HepG2 (cell line): ENCODE data around the gene TRIM15. TPM values are rescaled to one million over a fixed set of nuclear protein-coding genes. Genes with fewer than 3 reads are reported as not detected.

Source experiments
- CBX5 ChIP-seq: sonication (generic); formaldehyde crosslinking; IDR thresholded peaks from 2 replicates; pipeline ENCODE4 v1.4.0; 2020; ENCODE audit warnings: missing genetic modification reagents, borderline replicate concordance
- ELF1 ChIP-seq: sonication (generic); formaldehyde crosslinking; IDR thresholded peaks from 2 replicates; pipeline ENCODE4 v1.4.0; 2020; ENCODE audit warnings: missing genetic modification reagents
- GATAD1 ChIP-seq: IDR thresholded peaks from 2 replicates; pipeline ENCODE4 v1.6.1; 2016; ENCODE audit warnings: missing genetic modification reagents, missing compliant biosample characterization
- GTF2F1 ChIP-seq: fragments of 150-350 bp; IDR thresholded peaks from 2 replicates; pipeline ENCODE4 v1.6.1; 2014; ENCODE audit warnings: low read length
- GTF3A ChIP-seq: sonication (generic); formaldehyde crosslinking; conservative IDR thresholded peaks from 2 replicates; pipeline ENCODE4 v1.4.0; 2020; ENCODE audit warnings: mild to moderate bottlenecking, missing genetic modification reagents
- HNF4A ChIP-seq: sonication (generic); formaldehyde crosslinking; IDR thresholded peaks from 2 replicates; pipeline ENCODE4 v1.4.0; 2020; ENCODE audit warnings: missing genetic modification reagents
- IRF2 ChIP-seq: IDR thresholded peaks from 2 replicates; pipeline ENCODE4 v1.6.1; 2018; ENCODE audit warnings: missing genetic modification reagents, missing compliant biosample characterization
- KAT7 ChIP-seq: IDR thresholded peaks from 2 replicates; pipeline ENCODE4 v1.6.1; 2018; ENCODE audit warnings: borderline replicate concordance, missing compliant biosample characterization
- KAT8 ChIP-seq: IDR thresholded peaks from 2 replicates; pipeline ENCODE4 v1.6.1; 2016; ENCODE audit warnings: missing genetic modification reagents, missing compliant biosample characterization
- KDM2A ChIP-seq: sonication (generic); formaldehyde crosslinking; IDR thresholded peaks from 2 replicates; pipeline ENCODE4 v1.4.0; 2020; ENCODE audit warnings: low read depth, missing genetic modification reagents, borderline replicate concordance
- MAF1 ChIP-seq: sonication (generic); formaldehyde crosslinking; IDR thresholded peaks from 2 replicates; pipeline ENCODE4 v1.5.0; 2020; ENCODE audit warnings: missing genetic modification reagents, borderline replicate concordance
- MEIS2 ChIP-seq: sonication (generic); formaldehyde crosslinking; IDR thresholded peaks from 2 replicates; pipeline ENCODE4 v1.9.0; 2021; ENCODE audit warnings: mild to moderate bottlenecking, missing genetic modification reagents
- MIER3 ChIP-seq: IDR thresholded peaks from 2 replicates; pipeline ENCODE4 v1.6.1; 2016; ENCODE audit warnings: missing compliant biosample characterization, borderline replicate concordance
- POGZ ChIP-seq: sonication (generic); formaldehyde crosslinking; IDR thresholded peaks from 2 replicates; pipeline ENCODE4 v1.4.0; 2020; ENCODE audit warnings: mild to moderate bottlenecking, missing genetic modification reagents
- RFXANK ChIP-seq: IDR thresholded peaks from 2 replicates; pipeline ENCODE4 v1.6.1; 2016
- SP4 ChIP-seq: sonication (generic); formaldehyde crosslinking; IDR thresholded peaks from 2 replicates; pipeline ENCODE4 v1.8.1; 2023; ENCODE audit warnings: mild to moderate bottlenecking, missing genetic modification reagents
- STAG1 ChIP-seq: sonication (generic); formaldehyde crosslinking; IDR thresholded peaks from 2 replicates; pipeline ENCODE4 v1.4.0; 2020; ENCODE audit warnings: missing genetic modification reagents
- TBL1XR1 ChIP-seq: fragments of 150-350 bp; IDR thresholded peaks from 2 replicates; pipeline ENCODE4 v1.6.1; 2014; ENCODE audit warnings: borderline replicate concordance, low read length; ENCODE audit not compliant: partially characterized antibody
- TBX2 ChIP-seq: sonication (generic); formaldehyde crosslinking; IDR thresholded peaks from 2 replicates; pipeline ENCODE4 v1.5.0; 2020; ENCODE audit warnings: missing genetic modification reagents, mild to moderate bottlenecking, borderline replicate concordance
- TEAD3 ChIP-seq: optimal IDR thresholded peaks from 2 replicates; pipeline ENCODE3; 2016; ENCODE audit warnings: borderline replicate concordance
- ZNF260 ChIP-seq: sonication (generic); formaldehyde crosslinking; IDR thresholded peaks from 2 replicates; pipeline ENCODE4 v1.4.0; 2020; ENCODE audit warnings: missing genetic modification reagents, low read depth, mild to moderate bottlenecking, borderline replicate concordance
- ZNF460 ChIP-seq: sonication (generic); formaldehyde crosslinking; IDR thresholded peaks from 2 replicates; pipeline ENCODE4 v1.5.1; 2020; ENCODE audit warnings: missing genetic modification reagents, mild to moderate bottlenecking, borderline replicate concordance
- ZNF703 ChIP-seq: sonication (generic); formaldehyde crosslinking; IDR thresholded peaks from 2 replicates; pipeline ENCODE4 v1.5.1; 2020; ENCODE audit warnings: missing genetic modification reagents, mild to moderate bottlenecking, moderate library complexity, borderline replicate concordance
- polyA plus RNA-seq, 8 experiments: library from polyadenylated mRNA; depleted of rRNA in 3 of 8; stranded (reverse) in 7 of 8; unstranded in 1 of 8; fragments of >200 nt; fragmentation: Illumina TruSeq in 4 of 8; extraction: Trizol in 4 of 8; gene quantifications; 2 replicates each; pipeline versions ENCODE4 v1.2.1 to v1.2.3, GENCODE V29; 2011 to 2016; ENCODE audit warnings: low read depth in 4 of 8, missing spikeins in 1 of 8, mixed read lengths in 1 of 8; ENCODE audit not compliant: insufficient read depth in 1 of 8
- total RNA-seq, 5 experiments: library from RNA; depleted of rRNA; stranded (reverse); fragments of >200 nt; fragmentation: Illumina TruSeq; extraction: Trizol; gene quantifications; 2 replicates each; pipeline ENCODE4 v1.2.3, GENCODE V29; 2016; ENCODE audit warnings: low read depth in 1 of 5
- TF ChIP-seq, protein P1 (sequence below): sonication (generic); formaldehyde crosslinking; IDR thresholded peaks from 2 replicates; pipeline ENCODE4 v1.8.0; 2022; ENCODE audit warnings: mild to moderate bottlenecking, missing genetic modification reagents
- TF ChIP-seq, protein P2 (sequence below): sonication (generic); IDR thresholded peaks from 2 replicates; pipeline ENCODE4 v1.6.1; 2016; ENCODE audit warnings: low read depth, borderline replicate concordance
- TF ChIP-seq, protein P3 (sequence below): sonication (generic); formaldehyde crosslinking; IDR thresholded peaks from 2 replicates; pipeline ENCODE4 v1.8.0; 2023; ENCODE audit warnings: mild to moderate bottlenecking, missing genetic modification reagents

Gene TRIM15
- total and polyA plus RNA-seq, 2 of the 13 experiments (the other 11 are each of a cell fraction or from before 2014, with no cell fraction given): 35.1 to 38.2 TPM

DNA sequence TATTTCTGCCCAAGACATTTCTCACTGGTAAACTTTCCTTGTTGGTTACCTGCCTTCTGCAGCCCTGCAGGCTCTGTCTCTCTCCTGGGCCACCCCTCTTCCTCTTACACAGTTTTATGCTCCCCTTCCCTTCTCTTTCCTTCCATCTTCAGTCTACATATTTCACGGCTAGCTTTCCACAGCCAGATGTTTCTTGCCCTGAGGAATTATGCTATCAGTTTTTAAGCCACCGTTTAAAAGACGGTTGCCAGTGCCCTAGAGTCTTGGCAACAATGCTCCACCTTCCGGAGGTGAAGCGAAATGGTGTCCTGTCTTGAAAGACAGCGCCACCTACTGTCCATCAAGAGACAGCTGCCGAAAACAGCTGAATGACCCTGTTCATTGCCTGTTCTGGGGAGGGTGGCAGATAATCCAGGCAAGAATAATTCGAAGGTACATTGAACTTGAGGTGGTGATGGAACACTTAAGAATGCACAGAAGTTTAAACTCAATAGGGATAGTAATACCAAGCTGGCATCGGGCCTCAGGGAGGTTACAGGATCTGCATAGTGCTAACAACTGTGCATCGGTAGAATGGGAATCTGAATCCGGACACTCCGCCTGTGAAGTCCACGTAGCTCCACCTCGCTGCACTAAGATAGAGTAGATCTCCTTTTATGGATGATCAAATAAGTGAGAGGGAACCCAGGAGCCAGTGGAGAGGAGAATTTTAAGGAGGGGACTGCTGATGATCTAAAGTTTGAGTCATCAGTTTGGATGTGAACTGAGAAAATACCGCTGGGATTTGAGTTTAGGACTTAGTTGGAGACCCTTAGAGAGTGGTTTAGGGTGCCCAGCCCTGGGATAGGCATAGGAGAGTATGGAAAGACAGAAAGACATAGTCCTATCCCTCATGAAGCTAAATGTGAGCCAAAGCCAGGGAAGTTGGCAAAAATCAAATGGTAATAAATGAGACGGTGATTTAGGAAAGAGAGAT, 32.2 kb upstream of the TRIM15 start (continued):
- TF ChIP-seq STAG1 (CRISPR knock-in tag) (peak; percentile 84), ZNF260 (CRISPR knock-in tag) (0 out of 2 replicates have a peak, but pooled peaks have one; percentile 24), KAT8 (CRISPR knock-in tag) (peak; percentile 78), ZNF703 (no peak), TBX2 (CRISPR knock-in tag) (0 out of 2 replicates have a peak, but pooled peaks have one; percentile 22), MIER3 (CRISPR knock-in tag) (peak; percentile 85; the same call in 1 of the 2 replicates), TBL1XR1 (peak; percentile 29), RFXANK (CRISPR knock-in tag) (peak; percentile 89; the same call in 1 of the 2 replicates), KAT7 (CRISPR knock-in tag) (0 out of 2 replicates have a peak, but pooled peaks have one; percentile 52), ELF1 (CRISPR knock-in tag) (peak; percentile 54), GTF3A (CRISPR knock-in tag) (no peak), IRF2 (CRISPR knock-in tag) (peak; percentile 82; the same call in 1 of the 2 replicates), GTF2F1 (no peak), CBX5 (peak; percentile 61; the same call in 1 of the 2 replicates), ZNF460 (no peak), POGZ (peak; percentile 26; the same call in 1 of the 2 replicates), KDM2A (peak; percentile 82; the same call in 1 of the 2 replicates), HNF4A (no peak), MAF1 (CRISPR knock-in tag) (no peak), SP4 (peak; percentile 22; the same call in 1 of the 2 replicates), GATAD1 (CRISPR knock-in tag) (peak; percentile 63), TEAD3 (peak; percentile 82), MEIS2 (CRISPR knock-in tag) (0 out of 2 replicates have a peak, but pooled peaks have one; percentile 13)
- TF ChIP-seq, protein P1, sequence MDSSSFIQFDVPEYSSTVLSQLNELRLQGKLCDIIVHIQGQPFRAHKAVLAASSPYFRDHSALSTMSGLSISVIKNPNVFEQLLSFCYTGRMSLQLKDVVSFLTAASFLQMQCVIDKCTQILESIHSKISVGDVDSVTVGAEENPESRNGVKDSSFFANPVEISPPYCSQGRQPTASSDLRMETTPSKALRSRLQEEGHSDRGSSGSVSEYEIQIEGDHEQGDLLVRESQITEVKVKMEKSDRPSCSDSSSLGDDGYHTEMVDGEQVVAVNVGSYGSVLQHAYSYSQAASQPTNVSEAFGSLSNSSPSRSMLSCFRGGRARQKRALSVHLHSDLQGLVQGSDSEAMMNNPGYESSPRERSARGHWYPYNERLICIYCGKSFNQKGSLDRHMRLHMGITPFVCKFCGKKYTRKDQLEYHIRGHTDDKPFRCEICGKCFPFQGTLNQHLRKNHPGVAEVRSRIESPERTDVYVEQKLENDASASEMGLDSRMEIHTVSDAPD (CRISPR knock-in tag): no peak
- TF ChIP-seq, protein P2, sequence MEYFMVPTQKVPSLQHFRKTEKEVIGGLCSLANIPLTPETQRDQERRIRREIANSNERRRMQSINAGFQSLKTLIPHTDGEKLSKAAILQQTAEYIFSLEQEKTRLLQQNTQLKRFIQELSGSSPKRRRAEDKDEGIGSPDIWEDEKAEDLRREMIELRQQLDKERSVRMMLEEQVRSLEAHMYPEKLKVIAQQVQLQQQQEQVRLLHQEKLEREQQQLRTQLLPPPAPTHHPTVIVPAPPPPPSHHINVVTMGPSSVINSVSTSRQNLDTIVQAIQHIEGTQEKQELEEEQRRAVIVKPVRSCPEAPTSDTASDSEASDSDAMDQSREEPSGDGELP: peak; percentile 90; the same call in 1 of the 2 replicates
- TF ChIP-seq, protein P3, sequence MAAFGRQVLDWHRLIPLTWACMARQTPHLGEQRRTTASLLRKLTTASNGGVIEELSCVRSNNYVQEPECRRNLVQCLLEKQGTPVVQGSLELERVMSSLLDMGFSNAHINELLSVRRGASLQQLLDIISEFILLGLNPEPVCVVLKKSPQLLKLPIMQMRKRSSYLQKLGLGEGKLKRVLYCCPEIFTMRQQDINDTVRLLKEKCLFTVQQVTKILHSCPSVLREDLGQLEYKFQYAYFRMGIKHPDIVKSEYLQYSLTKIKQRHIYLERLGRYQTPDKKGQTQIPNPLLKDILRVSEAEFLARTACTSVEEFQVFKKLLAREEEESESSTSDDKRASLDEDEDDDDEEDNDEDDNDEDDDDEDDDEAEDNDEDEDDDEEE (CRISPR knock-in tag): peak; percentile 30; the same call in 1 of the 2 replicates
